Neural cell (in vitro differentiated cells): Measurements from ENCODE around the gene OTOG. TPM values are rescaled to one million over a fixed set of nuclear protein-coding genes. Genes with fewer than 3 reads are reported as not detected.

ENCODE experiments used
- H2AFZ ChIP-seq: fragments of 200-600, 300-800 bp; sonication (generic), shearing (Covaris generic); 2 replicates; pipeline ENCODE4 v1.6.0; 2014; ENCODE audit warnings: low read depth, mild to moderate bottlenecking, antibody characterized with exemption, low read length, moderate library complexity
- H3F3A ChIP-seq: fragments of 200-600 bp; shearing (Covaris generic); 2 replicates; pipeline ENCODE4 v1.6.1; 2016; ENCODE audit warnings: mild to moderate bottlenecking, moderate library complexity, mixed read lengths, antibody characterized with exemption, low read length; ENCODE audit not compliant: insufficient read depth, poor library complexity, severe bottlenecking
- H3K27ac ChIP-seq: fragments of 200-600, 300-800 bp; sonication (generic), shearing (Covaris generic); 2 replicates; pipeline ENCODE4 v1.5.1; 2014; ENCODE audit warnings: mild to moderate bottlenecking, low read length, moderate library complexity
- H3K27me3 ChIP-seq: fragments of 300-800, 200-600 bp; sonication (generic), shearing (Covaris generic); 2 replicates; pipeline ENCODE4 v1.6.0; 2014; ENCODE audit warnings: mild to moderate bottlenecking, low read depth, low read length, moderate library complexity; ENCODE audit not compliant: insufficient read depth
- H3K36me3 ChIP-seq: fragments of 300-800, 200-600 bp; sonication (generic), shearing (Covaris generic); 2 replicates; pipeline ENCODE4 v1.5.1; 2014; ENCODE audit warnings: mild to moderate bottlenecking, antibody characterized with exemption, low read length, moderate library complexity; ENCODE audit not compliant: insufficient read depth
- H3K4me2 ChIP-seq: fragments of 300-800, 200-600 bp; sonication (generic), shearing (Covaris generic); 2 replicates; pipeline ENCODE4 v1.6.0; 2014; ENCODE audit warnings: mild to moderate bottlenecking, low read length
- H3K4me3 ChIP-seq: fragments of 300-800, 200-600 bp; sonication (generic), shearing (Covaris generic); 2 replicates; pipeline ENCODE4 v1.5.1; 2014; ENCODE audit warnings: mild to moderate bottlenecking, low read length, moderate library complexity
- H3K79me2 ChIP-seq: fragments of 200-600 bp; shearing (Covaris generic); replicated peaks from 2 replicates; pipeline ENCODE4 v1.6.0; 2014; ENCODE audit warnings: mild to moderate bottlenecking, low read length, moderate library complexity; ENCODE audit not compliant: insufficient read depth
- H3K9ac ChIP-seq: fragments of 300-800, 200-600 bp; sonication (generic), shearing (Covaris generic); 2 replicates; pipeline ENCODE4 v1.6.1; 2016; ENCODE audit warnings: mild to moderate bottlenecking, low read length, mixed read lengths
- H3K9me2 ChIP-seq: fragments of 200-600 bp; shearing (Covaris generic); 2 replicates; pipeline ENCODE4 v1.6.1; 2016; ENCODE audit warnings: mild to moderate bottlenecking, low read length, mixed read lengths; ENCODE audit not compliant: insufficient read depth
- H3K9me3 ChIP-seq: fragments of 200-600, 300-800 bp; sonication (generic), shearing (Covaris generic); 2 replicates; pipeline ENCODE4 v1.6.1; 2016; ENCODE audit warnings: mild to moderate bottlenecking, mixed run types, low read length, moderate library complexity, mixed read lengths
- H4K20me1 ChIP-seq: fragments of 200-600 bp; shearing (Covaris generic); 2 replicates; pipeline ENCODE4 v1.6.1; 2016; ENCODE audit warnings: mild to moderate bottlenecking, mixed run types; ENCODE audit not compliant: insufficient read depth
- CTCF ChIP-seq: fragments of 450-650 bp; IDR thresholded peaks from 2 replicates; pipeline ENCODE4 v1.5.1; 2014; ENCODE audit warnings: antibody characterized with exemption, mild to moderate bottlenecking, moderate library complexity; ENCODE audit not compliant: poor library complexity, severe bottlenecking
- EP300 ChIP-seq: fragments of 450-650 bp; conservative IDR thresholded peaks from 2 replicates; pipeline ENCODE4 v1.6.1; 2014; ENCODE audit warnings: antibody characterized with exemption, mild to moderate bottlenecking, moderate library complexity; ENCODE audit not compliant: poor library complexity, severe bottlenecking
- EZH2 ChIP-seq: fragments of 200-600, 300-800 bp; shearing (Covaris generic), sonication (generic); IDR thresholded peaks from 2 replicates; pipeline ENCODE4 v1.6.1; 2014; ENCODE audit warnings: antibody characterized with exemption, low read length, borderline replicate concordance, mild to moderate bottlenecking; ENCODE audit not compliant: insufficient read depth, poor library complexity, severe bottlenecking
- MXI1 ChIP-seq: fragments of 450-650 bp; conservative IDR thresholded peaks from 2 replicates; pipeline ENCODE4 v1.6.1; 2014; ENCODE audit warnings: antibody characterized with exemption, mild to moderate bottlenecking; ENCODE audit not compliant: poor library complexity, severe bottlenecking
- POLR2AphosphoS5 ChIP-seq: IDR thresholded peaks from 2 replicates; pipeline ENCODE4 v1.6.1; 2012
- RAD21 ChIP-seq: fragments of 450-650 bp; conservative IDR thresholded peaks from 2 replicates; pipeline ENCODE4 v1.6.1; 2014; ENCODE audit warnings: antibody characterized with exemption, mild to moderate bottlenecking, moderate library complexity
- REST ChIP-seq: IDR thresholded peaks from 2 replicates; pipeline ENCODE4 v1.6.1; 2012; ENCODE audit warnings: borderline replicate concordance
- SMC3 ChIP-seq: fragments of 450-650 bp; conservative IDR thresholded peaks from 2 replicates; pipeline ENCODE4 v1.6.1; 2014; ENCODE audit warnings: antibody characterized with exemption, mild to moderate bottlenecking, moderate library complexity; ENCODE audit not compliant: poor library complexity
- TAF1 ChIP-seq: IDR thresholded peaks from 2 replicates; pipeline ENCODE4 v1.6.1; 2012; ENCODE audit warnings: low read depth
- polyA plus RNA-seq: library from polyadenylated mRNA; depleted of rRNA; stranded (reverse); fragments of >200 nt; gene quantifications from 2 replicates; pipeline ENCODE4 v1.2.3, GENCODE V29; 2014

The OTOG gene
- polyA plus RNA-seq, 1 donor from 2014 or later, result not detected

- H3K4me3 ChIP-seq, result no peak overlapping the region
- no peak overlapping the region for H3K4me2 ChIP-seq
- no peaks in the 10 kb centered on the region for H3K36me3 ChIP-seq
- H3K27me3 ChIP-seq, result no peaks in the 10 kb centered on the region
- TF ChIP-seq TAF1 (no peak), POLR2AphosphoS5 (no peak), EZH2 (no peak), SMC3 (no peak), RAD21 (no peak), MXI1 (no peak), EP300 (no peak), CTCF (no peak), REST (no peak)
- no peak overlapping the region for H2AFZ ChIP-seq
- no peaks in the 10 kb centered on the region for H3K79me2 ChIP-seq
- no peaks in the 10 kb centered on the region for H3F3A ChIP-seq
- no peaks in the 10 kb centered on the region for H4K20me1 ChIP-seq
- no peaks in the 10 kb centered on the region for H3K9me3 ChIP-seq
- no peak overlapping the region for H3K27ac ChIP-seq
- H3K9ac ChIP-seq, result no peak overlapping the region
- H3K9me2 ChIP-seq, result no peaks in the 10 kb centered on the region
These were observed 6.3 kb upstream of the OTOG start for GRCh38 chr11:17540807-17541206.

- H4K20me1 ChIP-seq, result no peaks in the 10 kb centered on the region
- H3K36me3 ChIP-seq, result no peaks in the 10 kb centered on the region
- H2AFZ ChIP-seq, result no peak overlapping the region
- TF ChIP-seq EZH2 (no peak), EP300 (no peak), TAF1 (no peak), SMC3 (no peak), MXI1 (no peak), REST (no peak), POLR2AphosphoS5 (no peak), CTCF (no peak), RAD21 (no peak)
- H3K9me3 ChIP-seq, result no peaks in the 10 kb centered on the region
- H3K27me3 ChIP-seq, result no peaks in the 10 kb centered on the region
- no peak overlapping the region for H3K4me3 ChIP-seq
- no peaks in the 10 kb centered on the region for H3K9me2 ChIP-seq
- H3F3A ChIP-seq, result no peaks in the 10 kb centered on the region
- no peak overlapping the region for H3K27ac ChIP-seq
- H3K4me2 ChIP-seq, result no peak overlapping the region
- H3K9ac ChIP-seq, result no peak overlapping the region
- no peaks in the 10 kb centered on the region for H3K79me2 ChIP-seq
These were observed 5.7 kb upstream of the OTOG start for GRCh38 chr11:17541330-17541885.
